Osteocyte (in vitro differentiated cells): ENCODE measurements around the gene TXNDC12. TPM values are rescaled to one million over a fixed set of nuclear protein-coding genes. Genes with fewer than 3 reads are reported as not detected.
A peak's percentile ranks its signal among the peaks of the same experiment; 100 is the strongest.
"Not testable (repeated sequence)": the region's sequence is repeated elsewhere in the genome, so short reads cannot be mapped to it uniquely, and the experiment has no call there.

ENCODE experiments used
- DNase-seq: peaks from one replicate; pipeline ENCODE4 v3.0.0; 2021; ENCODE audit warnings: mixed read lengths; ENCODE audit not compliant: unreplicated experiment; ENCODE audit errors: extremely low spot score
- H3K27ac Mint-ChIP-seq: one replicate; pipeline ENCODE4 v1.8.0; 2021; ENCODE audit warnings: mild to moderate bottlenecking, mixed read lengths; ENCODE audit not compliant: unreplicated experiment
- H3K27me3 Mint-ChIP-seq: one replicate; pipeline ENCODE4 v1.8.0; 2021; ENCODE audit warnings: mixed read lengths; ENCODE audit not compliant: unreplicated experiment
- H3K36me3 Mint-ChIP-seq: one replicate; pipeline ENCODE4 v1.8.0; 2021; ENCODE audit warnings: mixed read lengths; ENCODE audit not compliant: unreplicated experiment
- H3K4me1 Mint-ChIP-seq: one replicate; pipeline ENCODE4 v1.8.0; 2021; ENCODE audit warnings: mixed read lengths; ENCODE audit not compliant: unreplicated experiment
- H3K4me3 Mint-ChIP-seq: one replicate; pipeline ENCODE4 v1.8.0; 2021; ENCODE audit warnings: mild to moderate bottlenecking, moderate library complexity, mixed read lengths; ENCODE audit not compliant: unreplicated experiment
- H3K9me3 Mint-ChIP-seq: one replicate; pipeline ENCODE4 v1.8.0; 2021; ENCODE audit warnings: mixed read lengths; ENCODE audit not compliant: unreplicated experiment
- CTCF ChIP-seq: fragments of 200-600 bp; sonication (generic); IDR thresholded peaks from 2 replicates; pipeline ENCODE4 v1.5.0; 2021; ENCODE audit warnings: antibody characterized with exemption, mild to moderate bottlenecking, moderate library complexity
- long read RNA-seq: library from polyadenylated mRNA; unstranded; transcript quantifications from one replicate; pipeline ENCODE4 v2.0.0, GENCODE V29; 2021
- total RNA-seq: library from RNA; stranded (reverse); gene quantifications from 2 replicates; pipeline ENCODE4 v1.2.1, GENCODE V29; 2021

Gene TXNDC12
- total RNA-seq, result 46.6 and 49.8 TPM in 2 replicates
- long read RNA-seq, transcript TXNDC12-201 (7 exons, 2,396 nt), result major isoform, 467 of 482 reads
- long read RNA-seq, partial matches to known transcripts, result 2 of 482 reads
- long read RNA-seq, other reads (novel, unspliced or antisense), result 10 of 482 reads

- H3K27ac Mint-ChIP-seq, result peak within 1 kb of the TSS; percentile 98
- no peaks in the 10 kb centered on the region for H3K27me3 Mint-ChIP-seq
- peaks cover 47% of the 10 kb centered on the region for H3K4me1 Mint-ChIP-seq
- TF ChIP-seq CTCF, result no peak
- H3K36me3 Mint-ChIP-seq, result peaks cover 6% of the 10 kb centered on the region
- H3K9me3 Mint-ChIP-seq, result no peaks in the 10 kb centered on the region
- H3K4me3 Mint-ChIP-seq, result peak within 1 kb of the TSS; percentile 98
- peak; percentile 91 for DNase-seq
Measured at GRCh38 chr1:52055066-52055865, at the start of gene TXNDC12. TXNDC12 (minus strand) TSS chr1:52055191; CDS start chr1:52055096, 95 bp downstream.

- Mint-ChIP-seq H3K4me3 (no peak overlapping the region), H3K4me1 (no peaks in the 10 kb centered on the region), H3K9me3 (no peaks in the 10 kb centered on the region), H3K36me3 (no peaks in the 10 kb centered on the region), H3K27me3 (peaks cover 3% of the 10 kb centered on the region), H3K27ac (no peak overlapping the region)
- no peak for DNase-seq
- no peak for TF ChIP-seq CTCF
Measured at GRCh38 chr1:52102336-52103013, 47.5 kb upstream of the TXNDC12 start.

GRCh38 chr1:52098139-52098871, 43.3 kb upstream of the TXNDC12 start:
- Mint-ChIP-seq H3K9me3 (no peaks in the 10 kb centered on the region), H3K4me3 (no peak overlapping the region), H3K27ac (no peak overlapping the region), H3K27me3 (peaks cover 4% of the 10 kb centered on the region), H3K4me1 (no peaks in the 10 kb centered on the region), H3K36me3 (no peaks in the 10 kb centered on the region)
- DNase-seq, result no peak
- no peak for TF ChIP-seq CTCF

- TF ChIP-seq CTCF, result no peak
- H3K27me3 Mint-ChIP-seq, result peaks cover 4% of the 10 kb centered on the region
- DNase-seq, result no peak
- no peak overlapping the region for H3K27ac Mint-ChIP-seq
- no peaks in the 10 kb centered on the region for H3K9me3 Mint-ChIP-seq
- no peaks in the 10 kb centered on the region for H3K4me1 Mint-ChIP-seq
- peaks cover 6% of the 10 kb centered on the region for H3K36me3 Mint-ChIP-seq
- no peak overlapping the region for H3K4me3 Mint-ChIP-seq
Measured at GRCh38 chr1:52096216-52096615, 41.2 kb upstream of the TXNDC12 start.

- not testable (repeated sequence) for H3K27me3 Mint-ChIP-seq, DNase-seq, H3K4me1 Mint-ChIP-seq, H3K4me3 Mint-ChIP-seq, H3K27ac Mint-ChIP-seq, H3K9me3 Mint-ChIP-seq
- H3K36me3 Mint-ChIP-seq, result peaks cover 19% of the 10 kb centered on the region
Measured at GRCh38 chr1:52094300-52094699, 39.3 kb upstream of the TXNDC12 start.

DNA sequence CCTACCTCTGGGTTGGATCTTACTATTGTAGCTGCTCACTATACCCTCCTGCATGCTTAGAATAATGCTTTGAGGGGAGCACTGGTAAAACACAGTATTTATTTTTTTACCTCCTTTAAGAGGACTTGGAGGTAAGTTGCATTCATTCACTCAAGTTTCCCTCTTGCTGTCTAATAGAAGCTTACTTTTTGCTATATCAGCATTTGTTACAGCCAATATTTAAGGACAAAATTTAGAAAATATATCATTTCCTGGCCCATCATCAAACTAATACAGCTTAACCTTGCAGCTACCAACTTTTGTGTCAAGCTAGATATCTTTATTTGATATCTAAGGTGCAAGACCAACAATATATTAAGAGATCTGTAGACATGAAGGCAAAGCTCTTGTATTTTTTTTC, 32.9 kb upstream of the TXNDC12 start:
- H3K4me1 Mint-ChIP-seq, result not testable (repeated sequence)
- peaks cover 36% of the 10 kb centered on the region for H3K36me3 Mint-ChIP-seq

More for the DNA sequence above, 32.9 kb upstream of the TXNDC12 start:
- not testable (repeated sequence) for H3K27me3 Mint-ChIP-seq, H3K9me3 Mint-ChIP-seq, H3K27ac Mint-ChIP-seq, H3K4me3 Mint-ChIP-seq, DNase-seq
